HepG2 (cell line): ENCODE results near the gene SLC27A1. TPM values are rescaled to one million over a fixed set of nuclear protein-coding genes. Genes with fewer than 3 reads are reported as not detected.

Source experiments
- BHLHE40 ChIP-seq: IDR thresholded peaks from 2 replicates; pipeline ENCODE4 v1.6.1; 2011; ENCODE audit warnings: low read length, improper control_type of control experiment
- CBX5 ChIP-seq: sonication (generic); formaldehyde crosslinking; IDR thresholded peaks from 2 replicates; pipeline ENCODE4 v1.4.0; 2020; ENCODE audit warnings: missing genetic modification reagents, borderline replicate concordance
- FOSL2 ChIP-seq: sonication (generic); formaldehyde crosslinking; IDR thresholded peaks from 2 replicates; pipeline ENCODE4 v1.4.0; 2020; ENCODE audit warnings: missing genetic modification reagents
- FOXA3 ChIP-seq: IDR thresholded peaks from 2 replicates; pipeline ENCODE4 v1.6.1; 2016; ENCODE audit warnings: missing genetic modification reagents, missing compliant biosample characterization
- GABPA ChIP-seq, 2 experiments: IDR thresholded peaks; 2 replicates each; pipeline ENCODE4 v1.6.1; 2011 to 2016; ENCODE audit warnings: low read depth in 2 of 2, low read length in 1 of 2, missing biosample characterization in 1 of 2, missing genetic modification characterization in 1 of 2
- HDAC1 ChIP-seq: sonication (generic); formaldehyde crosslinking; IDR thresholded peaks from 2 replicates; pipeline ENCODE4 v1.5.1; 2020; ENCODE audit warnings: mild to moderate bottlenecking, missing genetic modification reagents
- HDAC2 ChIP-seq: sonication (generic); formaldehyde crosslinking; IDR thresholded peaks from 2 replicates; pipeline ENCODE4 v1.4.0; 2020; ENCODE audit warnings: missing genetic modification reagents
- HMG20B ChIP-seq: conservative IDR thresholded peaks from 2 replicates; pipeline ENCODE4 v1.6.1; 2016; ENCODE audit warnings: missing genetic modification reagents, missing compliant biosample characterization
- HNRNPH1 ChIP-seq: fragments of 200-400 bp; formaldehyde crosslinking; optimal IDR thresholded peaks from 2 replicates; pipeline ENCODE3; 2017; ENCODE audit warnings: mild to moderate bottlenecking, low read depth, low read length
- HNRNPUL1 ChIP-seq: fragments of 200-400 bp; formaldehyde crosslinking; IDR thresholded peaks from 2 replicates; pipeline ENCODE4 v1.6.1; 2017; ENCODE audit warnings: low read depth, mild to moderate bottlenecking, low read length, moderate library complexity
- HOXA5 ChIP-seq: sonication (generic); formaldehyde crosslinking; IDR thresholded peaks from 2 replicates; pipeline ENCODE4 v1.4.0; 2020; ENCODE audit warnings: missing genetic modification reagents
- IKZF1 ChIP-seq: fragments of 450-650 bp; IDR thresholded peaks from 2 replicates; pipeline ENCODE4 v1.7.1; 2016
- IRF2 ChIP-seq: IDR thresholded peaks from 2 replicates; pipeline ENCODE4 v1.6.1; 2018; ENCODE audit warnings: missing genetic modification reagents, missing compliant biosample characterization
- KLF16 ChIP-seq, 2 experiments: sonication (generic) in 1 of 2; formaldehyde crosslinking in 1 of 2; IDR thresholded peaks; 2 replicates each; pipeline versions ENCODE4 v1.6.1 to v1.8.0; 2016 to 2023; ENCODE audit warnings: missing genetic modification reagents in 2 of 2, missing compliant biosample characterization in 1 of 2
- NFYB ChIP-seq: sonication (generic); formaldehyde crosslinking; IDR thresholded peaks from 2 replicates; pipeline ENCODE4 v1.4.0; 2020; ENCODE audit warnings: missing genetic modification reagents
- NR2F6 ChIP-seq, 2 experiments: IDR thresholded peaks; 2 replicates each; pipeline ENCODE4 v1.6.1; 2016; ENCODE audit warnings: antibody characterized with exemption in 1 of 2, mild to moderate bottlenecking in 1 of 2
- PRDM4 ChIP-seq: sonication (generic); formaldehyde crosslinking; IDR thresholded peaks from 2 replicates; pipeline ENCODE4 v1.9.0; 2021; ENCODE audit warnings: missing genetic modification reagents, borderline replicate concordance
- REL ChIP-seq: sonication (generic); formaldehyde crosslinking; conservative IDR thresholded peaks from 2 replicates; pipeline ENCODE4 v1.8.0; 2022; ENCODE audit warnings: mild to moderate bottlenecking, missing genetic modification reagents, moderate library complexity
- SKI ChIP-seq: fragments of 450-650 bp; IDR thresholded peaks from one replicate; pipeline ENCODE4 v1.6.1; 2018; ENCODE audit warnings: mild to moderate bottlenecking; ENCODE audit not compliant: partially characterized antibody
- SMAD3 ChIP-seq: sonication (generic); formaldehyde crosslinking; IDR thresholded peaks from 2 replicates; pipeline ENCODE4 v1.4.0; 2020; ENCODE audit warnings: missing genetic modification reagents
- SOX6 ChIP-seq, 2 experiments: fragments of 450-650 bp in 1 of 2; sonication (generic) in 1 of 2; formaldehyde crosslinking in 1 of 2; IDR thresholded peaks; 2 replicates each; pipeline versions ENCODE4 v1.4.0 to v1.6.1; 2017 to 2020; ENCODE audit warnings: antibody characterized with exemption in 1 of 2, mild to moderate bottlenecking in 1 of 2, missing genetic modification reagents in 1 of 2
- TBP ChIP-seq: sonication (generic); formaldehyde crosslinking; IDR thresholded peaks from 2 replicates; pipeline ENCODE4 v1.5.0; 2020; ENCODE audit warnings: missing genetic modification reagents
- TIGD3 ChIP-seq: sonication (generic); formaldehyde crosslinking; IDR thresholded peaks from 2 replicates; pipeline ENCODE4 v1.5.1; 2020; ENCODE audit warnings: mild to moderate bottlenecking, missing genetic modification reagents, borderline replicate concordance
- ZBTB7A ChIP-seq: sonication (generic); formaldehyde crosslinking; IDR thresholded peaks from 2 replicates; pipeline ENCODE4 v1.8.0; 2022; ENCODE audit warnings: mild to moderate bottlenecking, missing genetic modification reagents
- ZFP37 ChIP-seq: sonication (generic); formaldehyde crosslinking; IDR thresholded peaks from 2 replicates; pipeline ENCODE4 v1.4.0; 2020; ENCODE audit warnings: missing genetic modification reagents, borderline replicate concordance
- ZFP62 ChIP-seq: sonication (generic); formaldehyde crosslinking; IDR thresholded peaks from 2 replicates; pipeline ENCODE4 v1.4.0; 2020; ENCODE audit warnings: missing genetic modification reagents
- ZNF484 ChIP-seq: sonication (generic); formaldehyde crosslinking; IDR thresholded peaks from 2 replicates; pipeline ENCODE4 v1.5.1; 2020; ENCODE audit warnings: mild to moderate bottlenecking, low read depth, missing genetic modification reagents, borderline replicate concordance
- ZNF501 ChIP-seq: sonication (generic); formaldehyde crosslinking; IDR thresholded peaks from 2 replicates; pipeline ENCODE4 v1.5.1; 2020; ENCODE audit warnings: mild to moderate bottlenecking, moderate library complexity, missing genetic modification reagents
- ZNF660 ChIP-seq: sonication (generic); formaldehyde crosslinking; IDR thresholded peaks from 2 replicates; pipeline ENCODE4 v1.5.1; 2020; ENCODE audit warnings: mild to moderate bottlenecking, low read depth, missing genetic modification reagents, borderline replicate concordance
- ZNF792 ChIP-seq: IDR thresholded peaks from 2 replicates; pipeline ENCODE4 v1.6.1; 2016
- ZNF816 ChIP-seq: sonication (generic); formaldehyde crosslinking; IDR thresholded peaks from 2 replicates; pipeline ENCODE4 v1.8.0; 2022; ENCODE audit warnings: missing genetic modification reagents, mild to moderate bottlenecking, borderline replicate concordance
- polyA plus RNA-seq, 8 experiments: library from polyadenylated mRNA; depleted of rRNA in 3 of 8; stranded (reverse) in 7 of 8; unstranded in 1 of 8; fragments of >200 nt; fragmentation: Illumina TruSeq in 4 of 8; extraction: Trizol in 4 of 8; gene quantifications; 2 replicates each; pipeline versions ENCODE4 v1.2.1 to v1.2.3, GENCODE V29; 2011 to 2016; ENCODE audit warnings: low read depth in 4 of 8, missing spikeins in 1 of 8, mixed read lengths in 1 of 8; ENCODE audit not compliant: insufficient read depth in 1 of 8
- total RNA-seq, 5 experiments: library from RNA; depleted of rRNA; stranded (reverse); fragments of >200 nt; fragmentation: Illumina TruSeq; extraction: Trizol; gene quantifications; 2 replicates each; pipeline ENCODE4 v1.2.3, GENCODE V29; 2016; ENCODE audit warnings: low read depth in 1 of 5

Gene SLC27A1
- total and polyA plus RNA-seq, 2 of the 13 experiments (the other 11 are each of a cell fraction or from before 2014, with no cell fraction given): 4.1 to 8.8 TPM

GRCh38 chr19:17555480-17555928 is 85.2 kb downstream of the SLC27A1 start, which contains the start of gene COLGALT1 (continued):
- TF ChIP-seq PRDM4 (no peak), TBP (CRISPR knock-in tag) (no peak), ZFP62 (no peak), TIGD3 (CRISPR knock-in tag) (no peak), ZNF792 (CRISPR knock-in tag) (no peak), ZNF816 (no peak), HMG20B (CRISPR knock-in tag) (no peak), IKZF1 (no peak), IRF2 (no peak), REL (CRISPR knock-in tag) (no peak), ZNF660 (no peak), NR2F6 (IDR thresholded peaks at IDR 0.05) (no peak), NR2F6 (CRISPR knock-in tag; IDR thresholded peaks at IDR 0.05) (no peak; the same call in 1 of the 2 replicates), ZFP37 (CRISPR knock-in tag) (no peak), SKI (peak; percentile 43), ZBTB7A (CRISPR knock-in tag) (no peak), CBX5 (CRISPR knock-in tag) (no peak), HDAC2 (CRISPR knock-in tag) (no peak), GABPA (IDR thresholded peaks at IDR 0.05; ENCODE audit: low read depth, low read length) (no peak), GABPA (CRISPR knock-in tag; IDR thresholded peaks at IDR 0.05; ENCODE audit: low read depth) (no peak), HOXA5 (CRISPR knock-in tag) (0 out of 2 replicates have a peak, but pooled peaks have one; percentile 9), ZNF484 (CRISPR knock-in tag) (no peak), FOSL2 (CRISPR knock-in tag) (peak; percentile 50; the same call in 1 of the 2 replicates), HNRNPH1 (no peak), NFYB (CRISPR knock-in tag) (peak; percentile 15; the same call in 1 of the 2 replicates), HNRNPUL1 (no peak), BHLHE40 (no peak), FOXA3 (CRISPR knock-in tag) (no peak), SOX6 (IDR thresholded peaks at IDR 0.05) (no peak), SOX6 (CRISPR knock-in tag; IDR thresholded peaks at IDR 0.05) (no peak), ZNF501 (CRISPR knock-in tag) (no peak), HDAC1 (CRISPR knock-in tag) (no peak), KLF16 (CRISPR knock-in tag; IDR thresholded peaks at IDR 0.05) (no peak), SMAD3 (0 out of 2 replicates have a peak, but pooled peaks have one; percentile 5)
